WTC11 (cell line): ENCODE results near the gene PRR35. TPM values are rescaled to one million over a fixed set of nuclear protein-coding genes. Genes with fewer than 3 reads are reported as not detected.
A peak's percentile ranks its signal among the peaks of the same experiment; 100 is the strongest.

Source experiments
- ATAC-seq: fragments of 200-7000 bp; cut with Tn5 transposase; 2 replicates; pipeline ENCODE4 v1.10.0; 2021; ENCODE audit warnings: mild to moderate bottlenecking, moderate library complexity
- CTCF ChIA-PET: fragments of 300-600 bp; sonication (Branson Sonifier 250); formaldehyde crosslinking; loops from one replicate; lab custom pipeline; 2021; ENCODE audit warnings: antibody characterized with exemption; lab: Charles Lee
- POLR2A ChIA-PET: fragments of 350-600 bp; sonication (Branson Sonifier 250); formaldehyde crosslinking; loops from one replicate; lab custom pipeline; 2021; ENCODE audit warnings: antibody characterized with exemption; lab: Charles Lee
- DNase-seq: peaks from one replicate; pipeline ENCODE4 v3.0.0; 2021; ENCODE audit warnings: low spot score
- H3K27ac Mint-ChIP-seq: 2 replicates; pipeline ENCODE4 v1.8.0; 2021; ENCODE audit warnings: mixed read lengths
- H3K27me3 Mint-ChIP-seq: 2 replicates; pipeline ENCODE4 v1.8.0; 2021; ENCODE audit warnings: low read depth, mild to moderate bottlenecking, moderate library complexity, mixed read lengths
- H3K36me3 Mint-ChIP-seq: 2 replicates; pipeline ENCODE4 v1.8.0; 2021; ENCODE audit warnings: mixed read lengths
- H3K4me1 Mint-ChIP-seq: 2 replicates; pipeline ENCODE4 v1.8.0; 2022; ENCODE audit warnings: mixed read lengths
- H3K4me3 Mint-ChIP-seq: 2 replicates; pipeline ENCODE4 v1.8.0; 2021; ENCODE audit warnings: mild to moderate bottlenecking, moderate library complexity, mixed read lengths
- H3K9me3 Mint-ChIP-seq: 2 replicates; pipeline ENCODE4 v1.8.0; 2021; ENCODE audit warnings: mixed read lengths
- CBFB ChIP-seq: sonication (generic); formaldehyde crosslinking; IDR thresholded peaks from 2 replicates; pipeline ENCODE4 v1.8.1; 2022; ENCODE audit warnings: mild to moderate bottlenecking, low read depth, missing genetic modification reagents
- CTCF ChIP-seq: fragments of 200-600 bp; IDR thresholded peaks from 2 replicates; pipeline ENCODE4 v1.8.0; 2022; ENCODE audit warnings: antibody characterized with exemption
- E2F5 ChIP-seq: sonication (generic); formaldehyde crosslinking; IDR thresholded peaks from 2 replicates; pipeline ENCODE4 v1.8.1; 2022; ENCODE audit warnings: mild to moderate bottlenecking, moderate library complexity, missing genetic modification reagents
- ETV6 ChIP-seq: sonication (generic); formaldehyde crosslinking; IDR thresholded peaks from 2 replicates; pipeline ENCODE4 v1.8.1; 2022; ENCODE audit warnings: mild to moderate bottlenecking, missing genetic modification reagents
- GABPB1 ChIP-seq: sonication (generic); formaldehyde crosslinking; IDR thresholded peaks from 2 replicates; pipeline ENCODE4 v1.8.1; 2023; ENCODE audit warnings: mild to moderate bottlenecking, missing genetic modification reagents
- HMGXB4 ChIP-seq: sonication (generic); formaldehyde crosslinking; IDR thresholded peaks from 2 replicates; pipeline ENCODE4 v1.8.1; 2023; ENCODE audit warnings: mild to moderate bottlenecking, moderate library complexity, missing genetic modification reagents
- MLX ChIP-seq: sonication (generic); formaldehyde crosslinking; IDR thresholded peaks from 2 replicates; pipeline ENCODE4 v1.8.1; 2023; ENCODE audit warnings: mild to moderate bottlenecking, missing genetic modification reagents, moderate library complexity
- OVOL2 ChIP-seq: fragments of 250-450 bp; sonication (Bioruptor Pico); IDR thresholded peaks from 2 replicates; pipeline ENCODE4 v1.9.0; 2021; ENCODE audit warnings: mild to moderate bottlenecking, borderline replicate concordance
- RORB ChIP-seq: fragments of 250-450 bp; sonication (Bioruptor Pico); IDR thresholded peaks from 2 replicates; pipeline ENCODE4 v1.9.0; 2021; ENCODE audit warnings: mild to moderate bottlenecking
- SMAD4 ChIP-seq: sonication (generic); formaldehyde crosslinking; IDR thresholded peaks from 2 replicates; pipeline ENCODE4 v1.8.0; 2022; ENCODE audit warnings: mild to moderate bottlenecking, missing genetic modification reagents
- STAT6 ChIP-seq: sonication (generic); formaldehyde crosslinking; conservative IDR thresholded peaks from 2 replicates; pipeline ENCODE4 v1.8.1; 2023; ENCODE audit warnings: mild to moderate bottlenecking, low read depth, missing genetic modification reagents, moderate library complexity
- ZBTB21 ChIP-seq: sonication (generic); formaldehyde crosslinking; IDR thresholded peaks from 2 replicates; pipeline ENCODE4 v1.8.1; 2023; ENCODE audit warnings: mild to moderate bottlenecking, missing genetic modification reagents, borderline replicate concordance
- ZNF232 ChIP-seq: sonication (generic); formaldehyde crosslinking; IDR thresholded peaks from 2 replicates; pipeline ENCODE4 v1.8.0; 2022; ENCODE audit warnings: mild to moderate bottlenecking, missing genetic modification reagents
- ZNF263 ChIP-seq: sonication (generic); formaldehyde crosslinking; IDR thresholded peaks from 2 replicates; pipeline ENCODE4 v1.8.1; 2022; ENCODE audit warnings: low read depth, mild to moderate bottlenecking, moderate library complexity, missing genetic modification reagents
- total RNA-seq: library from RNA; stranded (reverse); gene quantifications from 3 replicates; pipeline ENCODE4 v1.2.3, GENCODE V29; 2021

Gene PRR35
- total RNA-seq, 1 experiment from 2014 or later: 0.72 TPM

- H3K9me3 Mint-ChIP-seq: no peaks in the 10 kb centered on the region
- no peak overlapping the region for H3K4me3 Mint-ChIP-seq
- no peaks in the 10 kb centered on the region for H3K4me1 Mint-ChIP-seq
- no peaks in the 10 kb centered on the region for H3K36me3 Mint-ChIP-seq
- ATAC-seq (no peak), DNase-seq (no peak)
- ChIA-PET CTCF (interaction anchor here (0.7 to 1.8 kb wide), 7 partner anchors 15 to 132 kb away, joined by 3 to 8 read pairs (median 4); partner anchors contain the start of gene RHBDL1), POLR2A (no interaction called here)
- peak; percentile 42; the same call in 1 of the 2 replicates for TF ChIP-seq GABPB1 (CRISPR knock-in tag)
- no peak for TF ChIP-seq HMGXB4 (CRISPR knock-in tag)
- TF ChIP-seq RORB (CRISPR knock-in tag): no peak
- TF ChIP-seq STAT6 (CRISPR knock-in tag): no peak
- no peak for TF ChIP-seq OVOL2 (CRISPR knock-in tag)
- H3K27ac Mint-ChIP-seq: no peak overlapping the region
- no peaks in the 10 kb centered on the region for H3K27me3 Mint-ChIP-seq
Observed at GRCh38 chr16:543301-544164, 16.7 kb upstream of the PRR35 start.

GRCh38 chr16:544517-544916 lies 15.7 kb upstream of the PRR35 start:
- no peak overlapping the region for H3K4me3 Mint-ChIP-seq
- H3K27ac Mint-ChIP-seq: no peak overlapping the region
- no peaks in the 10 kb centered on the region for H3K27me3 Mint-ChIP-seq
- no peaks in the 10 kb centered on the region for H3K36me3 Mint-ChIP-seq
- POLR2A ChIA-PET: no interaction called here
- no peak for DNase-seq
- TF ChIP-seq ETV6 (CRISPR knock-in tag) (no peak), E2F5 (CRISPR knock-in tag) (no peak), ZNF232 (no peak), MLX (no peak), SMAD4 (no peak), CBFB (CRISPR knock-in tag) (no peak)
- TF ChIP-seq, all 79 proteins: peak for 0
- no peak for ATAC-seq
- Mint-ChIP-seq H3K9me3 (no peaks in the 10 kb centered on the region), H3K4me1 (no peaks in the 10 kb centered on the region)
- CTCF ChIA-PET: interaction anchor here (1.7 kb wide), 1 partner anchor 56 kb away, joined by 6 read pairs; no protein-coding TSS in a partner anchor

- no peaks in the 10 kb centered on the region for H3K36me3 Mint-ChIP-seq
- peak; percentile 59 for ATAC-seq
- H3K27me3 Mint-ChIP-seq: no peaks in the 10 kb centered on the region
- no peaks in the 10 kb centered on the region for H3K9me3 Mint-ChIP-seq
- no peak overlapping the region for H3K4me3 Mint-ChIP-seq
- ChIA-PET POLR2A (no interaction called here), CTCF (interaction anchor here (0.9 to 2.2 kb wide), 8 partner anchors 12 to 238 kb away, joined by 3 to 11 read pairs (median 5); partner anchors contain the start of gene NHLRC4)
- DNase-seq: peak; percentile 88
- no peak overlapping the region for H3K27ac Mint-ChIP-seq
- no peaks in the 10 kb centered on the region for H3K4me1 Mint-ChIP-seq
- peak; percentile 92 for TF ChIP-seq ZNF263
- TF ChIP-seq CTCF: peak; percentile 38; the same call in 1 of the 2 replicates
- no peak for TF ChIP-seq ZBTB21 (CRISPR knock-in tag)
- TF ChIP-seq, all 79 proteins: peak for 2
Observed at GRCh38 chr16:546909-547770, 13.1 kb upstream of the PRR35 start.
